GM23248 (cell line): ENCODE measurements around the gene CNR2. TPM values are rescaled to one million over a fixed set of nuclear protein-coding genes. Genes with fewer than 3 reads are reported as not detected.

Experiments used
- DNase-seq: peaks from one replicate; pipeline ENCODE4 v3.0.0-alpha.2; 2015
- H2AFZ ChIP-seq: fragments of 200-600 bp; sonication (generic); 2 replicates; pipeline ENCODE4 v1.6.1; 2016; ENCODE audit warnings: antibody characterized with exemption
- H3F3A ChIP-seq: fragments of 200-600 bp; sonication (generic); 2 replicates; pipeline ENCODE4 v1.6.1; 2016; ENCODE audit warnings: mild to moderate bottlenecking, antibody characterized with exemption, mixed run types; ENCODE audit not compliant: insufficient read depth
- H3K27ac ChIP-seq: fragments of 200-600 bp; sonication (generic); 2 replicates; pipeline ENCODE4 v1.5.1; 2016; ENCODE audit warnings: mild to moderate bottlenecking
- H3K27me3 ChIP-seq: fragments of 200-600 bp; sonication (generic); replicated peaks from 2 replicates; pipeline ENCODE4 v1.6.1; 2016; ENCODE audit warnings: mild to moderate bottlenecking; ENCODE audit not compliant: insufficient read depth
- H3K36me3 ChIP-seq: fragments of 200-600 bp; sonication (generic); 2 replicates; pipeline ENCODE4 v1.6.1; 2016; ENCODE audit warnings: low read depth, mild to moderate bottlenecking
- H3K4me1 ChIP-seq: fragments of 200-600 bp; sonication (generic); 2 replicates; pipeline ENCODE4 v1.6.1; 2016; ENCODE audit warnings: mild to moderate bottlenecking; ENCODE audit not compliant: insufficient read depth
- H3K4me2 ChIP-seq: fragments of 200-600 bp; sonication (generic); one replicate; pipeline ENCODE4 v1.6.1; 2016; ENCODE audit warnings: mild to moderate bottlenecking; ENCODE audit not compliant: unreplicated experiment
- H3K4me3 ChIP-seq: fragments of 200-600 bp; sonication (generic); 2 replicates; pipeline ENCODE4 v1.5.1; 2016; ENCODE audit warnings: mild to moderate bottlenecking
- H3K79me2 ChIP-seq: fragments of 200-600 bp; sonication (generic); 2 replicates; pipeline ENCODE4 v1.6.1; 2016; ENCODE audit warnings: mild to moderate bottlenecking; ENCODE audit not compliant: insufficient read depth
- H3K9ac ChIP-seq: fragments of 200-600 bp; sonication (generic); 2 replicates; pipeline ENCODE4 v1.6.1; 2016; ENCODE audit warnings: mild to moderate bottlenecking
- H3K9me2 ChIP-seq: fragments of 200-600 bp; sonication (generic); 2 replicates; pipeline ENCODE4 v1.6.1; 2016; ENCODE audit warnings: mixed run types, mild to moderate bottlenecking, moderate library complexity; ENCODE audit not compliant: insufficient read depth
- H3K9me3 ChIP-seq: fragments of 200-600 bp; sonication (generic); one replicate; pipeline ENCODE4 v1.6.1; 2017; ENCODE audit warnings: low read depth
- H4K20me1 ChIP-seq: fragments of 200-600 bp; sonication (generic); 2 replicates; pipeline ENCODE4 v1.6.0; 2016; ENCODE audit not compliant: insufficient read depth
- EZH2 ChIP-seq: fragments of 200-600 bp; sonication (generic); IDR thresholded peaks from 2 replicates; pipeline ENCODE4 v1.6.1; 2018; ENCODE audit warnings: antibody characterized with exemption, mild to moderate bottlenecking; ENCODE audit not compliant: insufficient read depth, poor library complexity, severe bottlenecking
- EZH2phosphoT487 ChIP-seq: fragments of 200-600 bp; sonication (generic); IDR thresholded peaks from 2 replicates; pipeline ENCODE4 v1.6.1; 2018; ENCODE audit warnings: antibody characterized with exemption, moderate library complexity, mild to moderate bottlenecking, low read depth; ENCODE audit not compliant: insufficient read depth
- WGBS, 2 experiments: methylation state at CpG; one replicate each; pipeline ENCODE4 v1.1.6; 2015 to 2017; ENCODE audit warnings: low lambda C conversion rate in 2 of 2, low coverage in 1 of 2; ENCODE audit errors: missing lambda C conversion rate in 2 of 2; 5-methylcytosine and 5-hydroxymethylcytosine counted together
- in situ Hi-C: fragments of 300-500 bp; cut with MboI; formaldehyde crosslinking; loops from 2 replicates; pipeline ENCODE4 v1.15.0; 2020
- polyA plus RNA-seq: library from polyadenylated mRNA; unstranded; fragments of >200 nt; fragmentation: Nextera tagmentation; extraction: Ambion mirVana; gene quantifications from 2 replicates; pipeline ENCODE4 v1.2.1, GENCODE V29; 2016
- total RNA-seq: library from RNA; depleted of rRNA; stranded (reverse); fragments of >200 nt; shearing (Covaris generic); gene quantifications from 2 replicates; pipeline ENCODE4 v1.2.3, GENCODE V29; 2014

Gene CNR2
- total and polyA plus RNA-seq, 2 experiments from 2014 or later = not detected

DNA sequence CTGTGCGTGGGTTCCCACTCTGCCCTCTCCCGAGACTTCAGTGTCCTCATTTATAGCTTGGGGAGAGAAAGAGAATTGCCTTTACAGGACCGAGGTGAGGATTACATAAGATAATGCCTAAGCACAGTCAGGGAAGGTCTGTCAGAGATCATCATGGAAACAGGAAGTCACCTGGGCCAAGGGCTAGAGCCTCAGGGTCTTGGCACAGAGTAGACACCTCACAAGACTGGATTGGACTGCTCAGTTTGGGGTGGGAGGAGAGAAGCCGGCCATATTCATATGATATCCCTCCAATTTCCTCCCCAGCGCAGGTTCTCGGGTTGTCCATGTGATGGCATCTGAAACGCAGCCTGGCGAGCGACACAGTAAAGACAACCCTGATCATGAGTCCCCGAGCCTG, 3.8 kb downstream of the CNR2 start:
- WGBS, 2 experiments = 58 to 63% methylated on average over 10 of the region's 10 CpGs
- no peaks in the 10 kb centered on the region for H3K9me2 ChIP-seq
- peaks cover 3% of the 10 kb centered on the region for H3K4me1 ChIP-seq
- H3K9ac ChIP-seq = no peak overlapping the region
- no peaks in the 10 kb centered on the region for H4K20me1 ChIP-seq
- no peaks in the 10 kb centered on the region for H3K36me3 ChIP-seq
- no peaks in the 10 kb centered on the region for H3K9me3 ChIP-seq
- TF ChIP-seq EZH2phosphoT487 (no peak), EZH2 (no peak)
- no peaks in the 10 kb centered on the region for H3F3A ChIP-seq
- no peaks in the 10 kb centered on the region; the same call in 1 of the 2 replicates for H3K27me3 ChIP-seq
- no peak overlapping the region for H3K4me3 ChIP-seq
- H3K4me2 ChIP-seq = no peak overlapping the region
- in situ Hi-C loops = no loop called here
- H3K79me2 ChIP-seq = no peaks in the 10 kb centered on the region
- H3K27ac ChIP-seq = no peak overlapping the region
- no peak for DNase-seq
- no peak overlapping the region for H2AFZ ChIP-seq

DNA sequence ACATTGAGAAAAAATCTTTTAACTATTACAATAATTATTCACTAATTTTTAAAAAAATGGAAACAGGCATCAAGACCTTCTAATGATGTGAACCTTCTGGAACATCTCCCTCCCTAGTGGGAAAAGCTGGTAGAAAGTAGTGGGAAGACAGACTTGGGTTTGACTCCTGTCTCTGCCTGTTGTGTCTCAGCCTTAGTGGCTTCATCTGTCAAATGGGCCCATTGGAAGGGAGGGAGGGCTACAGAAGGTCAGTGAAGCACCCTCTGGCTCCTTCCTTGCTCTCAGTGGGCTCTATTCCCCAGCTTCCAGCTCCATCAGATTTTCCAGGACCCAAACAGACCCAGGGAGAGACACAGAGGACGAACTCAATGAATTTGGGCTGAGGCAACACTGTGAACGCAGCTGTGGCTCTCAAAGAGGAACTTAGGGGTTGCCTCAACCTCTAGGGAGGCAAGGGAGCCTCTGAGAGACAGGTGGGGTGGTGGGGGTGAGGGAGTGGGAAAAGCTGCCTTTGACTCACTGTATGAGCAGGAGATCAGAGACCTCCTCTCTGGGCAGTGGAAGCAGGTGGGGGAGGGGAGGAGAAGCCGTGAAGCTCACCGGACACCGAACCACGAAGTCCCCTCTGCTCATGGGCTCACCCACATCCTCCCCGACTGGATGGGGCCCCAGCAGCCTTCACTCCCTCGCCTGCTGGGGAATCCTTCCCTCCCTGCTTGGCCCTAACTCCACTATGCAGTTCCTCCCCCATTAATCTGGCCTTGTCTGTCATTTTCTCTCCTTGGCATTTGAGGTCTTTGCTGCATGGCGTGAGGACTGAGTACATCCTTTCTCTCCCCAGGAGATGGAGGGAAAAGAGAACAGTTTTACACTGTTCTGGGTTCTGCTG, 4.5 kb downstream of the CNR2 start:
- Histone ChIP-seq H3K4me2 (no peak overlapping the region), H3K36me3 (no peaks in the 10 kb centered on the region), H3K9me3 (no peaks in the 10 kb centered on the region), H3K27ac (no peak overlapping the region), H3F3A (no peaks in the 10 kb centered on the region), H3K27me3 (no peaks in the 10 kb centered on the region; the same call in 1 of the 2 replicates), H3K79me2 (no peaks in the 10 kb centered on the region), H4K20me1 (no peaks in the 10 kb centered on the region), H3K4me1 (no peaks in the 10 kb centered on the region), H2AFZ (no peak overlapping the region), H3K4me3 (no peak overlapping the region), H3K9ac (no peak overlapping the region), H3K9me2 (no peaks in the 10 kb centered on the region)
- no peak for DNase-seq
- in situ Hi-C loops = no loop called here
- TF ChIP-seq EZH2phosphoT487 = no peak
- no peak for TF ChIP-seq EZH2
- WGBS, 2 experiments = 54% methylated on average over 7 to 9 of the region's 9 CpGs

DNA sequence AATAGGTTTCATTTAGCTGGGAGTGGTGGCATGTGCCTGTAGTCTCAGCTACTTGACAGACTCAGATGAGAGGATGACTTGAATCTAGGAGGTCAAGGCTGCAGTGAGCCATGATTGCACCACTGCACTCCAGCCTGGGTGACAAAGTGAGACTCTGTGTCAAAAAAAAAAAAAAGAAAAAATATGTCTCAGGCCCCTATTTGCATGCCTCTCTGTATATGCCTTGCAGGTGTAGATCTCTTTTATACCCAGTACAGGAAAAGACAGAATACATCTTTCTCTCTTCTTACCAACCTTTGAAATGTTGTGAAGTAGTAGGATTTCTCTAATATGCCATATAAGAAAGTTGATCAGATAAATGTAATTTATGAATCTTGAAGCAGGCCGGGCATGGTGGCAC, 6.4 kb downstream of the CNR2 start:
- Histone ChIP-seq H2AFZ (no peak overlapping the region), H3K4me1 (no peaks in the 10 kb centered on the region), H3K27ac (no peak overlapping the region), H3K9me3 (no peaks in the 10 kb centered on the region), H3K27me3 (no peaks in the 10 kb centered on the region; the same call in 1 of the 2 replicates), H3K9me2 (no peaks in the 10 kb centered on the region), H3K9ac (no peak overlapping the region), H3K36me3 (no peaks in the 10 kb centered on the region), H3K4me3 (no peak overlapping the region), H3K4me2 (no peak overlapping the region), H3K79me2 (no peaks in the 10 kb centered on the region), H4K20me1 (no peaks in the 10 kb centered on the region), H3F3A (no peaks in the 10 kb centered on the region)
- no peak for TF ChIP-seq EZH2
- TF ChIP-seq EZH2phosphoT487 = no peak
- DNase-seq = no peak
- WGBS, 2 experiments = 73 to 81% methylated on average over 1 of the region's 1 CpG
- in situ Hi-C loops = no loop called here

DNA sequence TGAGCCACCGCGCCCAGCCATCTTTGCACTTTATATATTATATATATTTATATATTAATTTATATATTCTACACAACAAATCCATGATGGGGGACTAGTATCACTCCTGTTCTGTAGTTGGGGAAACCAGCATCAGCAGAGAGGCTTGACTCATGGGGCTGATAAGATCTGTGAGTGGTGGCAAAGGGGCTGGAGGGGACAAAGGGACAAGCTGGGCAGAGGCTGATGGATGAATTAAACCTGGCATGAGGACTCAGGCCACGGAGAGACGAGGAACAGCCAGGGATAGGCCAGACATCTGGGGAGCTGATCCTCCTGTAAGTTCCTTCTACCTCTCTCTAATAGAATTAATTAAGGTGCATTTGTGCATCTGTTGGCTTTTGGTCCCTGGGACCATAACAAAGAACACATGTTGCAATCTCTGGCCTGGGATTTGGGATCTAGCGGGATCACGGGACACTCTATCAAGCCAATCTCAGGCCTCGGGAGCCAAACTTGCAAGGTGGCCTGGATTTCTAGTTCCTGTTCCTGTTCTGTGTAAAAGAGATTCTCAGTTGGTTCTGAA, 7.6 kb downstream of the CNR2 start:
- no peak for DNase-seq
- no peak overlapping the region for H3K4me2 ChIP-seq
- no peak overlapping the region for H2AFZ ChIP-seq
- H3K9ac ChIP-seq = no peak overlapping the region
- no peaks in the 10 kb centered on the region for H4K20me1 ChIP-seq
- no peaks in the 10 kb centered on the region for H3F3A ChIP-seq
- in situ Hi-C loops = no loop called here
- no peak for TF ChIP-seq EZH2
- no peak for TF ChIP-seq EZH2phosphoT487
- H3K9me2 ChIP-seq = no peaks in the 10 kb centered on the region
- H3K9me3 ChIP-seq = no peaks in the 10 kb centered on the region
- no peaks in the 10 kb centered on the region; the same call in 1 of the 2 replicates for H3K27me3 ChIP-seq
- no peaks in the 10 kb centered on the region for H3K79me2 ChIP-seq
- 84 to 89% methylated on average over 7 of the region's 7 CpGs for WGBS, 2 experiments
- H3K36me3 ChIP-seq = no peaks in the 10 kb centered on the region
- H3K4me1 ChIP-seq = no peaks in the 10 kb centered on the region
- H3K27ac ChIP-seq = no peak overlapping the region
- no peak overlapping the region for H3K4me3 ChIP-seq
